Suprapubic skin (tissue), 4 donors: ENCODE measurements around the gene CD3E. TPM values are rescaled to one million over a fixed set of nuclear protein-coding genes. Genes with fewer than 3 reads are reported as not detected.

Experiments
- DNase-seq, 2 donors: peaks; one replicate each; pipeline ENCODE4 v3.0.0-alpha.2; 2019; ENCODE audit warnings: low spot score in 2 of 2
- H3K27ac ChIP-seq: fragments of 200-600 bp; sonication (generic); one replicate; pipeline ENCODE4 v1.5.1; 2019
- H3K27me3 ChIP-seq: fragments of 200-600 bp; sonication (generic); one replicate; pipeline ENCODE4 v1.5.1; 2019
- H3K36me3 ChIP-seq: fragments of 200-600 bp; sonication (generic); one replicate; pipeline ENCODE4 v1.5.1; 2019
- H3K4me1 ChIP-seq: fragments of 200-600 bp; sonication (generic); one replicate; pipeline ENCODE4 v1.5.1; 2019
- H3K4me3 ChIP-seq: fragments of 200-600 bp; sonication (generic); one replicate; pipeline ENCODE4 v1.5.1; 2019; ENCODE audit warnings: mild to moderate bottlenecking
- H3K9me3 ChIP-seq: fragments of 200-600 bp; sonication (generic); one replicate; pipeline ENCODE4 v1.5.1; 2019
- CTCF ChIP-seq, 2 donors: fragments of 200-600 bp in 1 of 2; fragments of 450-650 bp in 1 of 2; sonication (generic) in 1 of 2; IDR thresholded peaks; one replicate each; pipeline ENCODE4 v1.5.1; 2016 to 2019; ENCODE audit warnings: antibody characterized with exemption in 2 of 2, mild to moderate bottlenecking in 1 of 2, moderate library complexity in 1 of 2
- EP300 ChIP-seq: sonication (generic); formaldehyde crosslinking; IDR thresholded peaks from one replicate; pipeline ENCODE4 v1.6.1; 2017; ENCODE audit warnings: antibody characterized with exemption
- POLR2A ChIP-seq, 2 donors: fragments of 450-650 bp; IDR thresholded peaks; one replicate each; pipeline ENCODE4 v1.6.1; 2017; ENCODE audit warnings: antibody characterized with exemption in 2 of 2, mild to moderate bottlenecking in 2 of 2, moderate library complexity in 2 of 2
- POLR2AphosphoS5 ChIP-seq, 3 donors: sonication (generic); formaldehyde crosslinking; IDR thresholded peaks; one replicate each; pipeline ENCODE4 v1.6.1; 2017; ENCODE audit warnings: antibody characterized with exemption in 3 of 3
- WGBS: methylation state at CpG from one replicate; pipeline ENCODE4 v1.1.5; 2018; 5-methylcytosine and 5-hydroxymethylcytosine counted together
- total RNA-seq, 4 donors: library from RNA; depleted of rRNA; stranded (reverse); fragments of >200 nt; gene quantifications; one replicate each; pipeline ENCODE4 v1.1.0, GENCODE V29; 2016

CD3E gene
- total RNA-seq, 4 donors from 2014 or later = 0.55 to 3.3 (median 0.79) TPM; not detected in 1

GRCh38 chr11:118339281-118339961, 34.9 kb downstream of the CD3E start:
- TF ChIP-seq POLR2A (IDR thresholded peaks at IDR 0.05) = no peak
- no peak for TF ChIP-seq EP300
- TF ChIP-seq POLR2AphosphoS5 (IDR thresholded peaks at IDR 0.05) = no peak
- no peak for TF ChIP-seq CTCF (IDR thresholded peaks at IDR 0.05)
- DNase-seq = no peak
- peaks cover 8% of the 10 kb centered on the region for H3K27me3 ChIP-seq
- no peak overlapping the region for H3K4me3 ChIP-seq
- 79% methylated on average over 5 of the region's 5 CpGs for WGBS
- H3K4me1 ChIP-seq = no peaks in the 10 kb centered on the region
- H3K9me3 ChIP-seq = no peaks in the 10 kb centered on the region
- no peaks in the 10 kb centered on the region for H3K36me3 ChIP-seq
- no peak overlapping the region for H3K27ac ChIP-seq

- Histone ChIP-seq H3K36me3 (no peaks in the 10 kb centered on the region), H3K4me1 (no peaks in the 10 kb centered on the region), H3K27ac (no peak overlapping the region), H3K9me3 (no peaks in the 10 kb centered on the region), H3K27me3 (peaks cover 10% of the 10 kb centered on the region), H3K4me3 (no peak overlapping the region)
- DNase-seq = no peak
- WGBS = 83% methylated on average over 3 of the region's 3 CpGs
- TF ChIP-seq EP300 = no peak
- no peak for TF ChIP-seq POLR2AphosphoS5 (IDR thresholded peaks at IDR 0.05)
- TF ChIP-seq POLR2A (IDR thresholded peaks at IDR 0.05) = no peak
- TF ChIP-seq CTCF (IDR thresholded peaks at IDR 0.05) = no peak
These were observed 35.9 kb downstream of the CD3E start for GRCh38 chr11:118340449-118340848.

DNA sequence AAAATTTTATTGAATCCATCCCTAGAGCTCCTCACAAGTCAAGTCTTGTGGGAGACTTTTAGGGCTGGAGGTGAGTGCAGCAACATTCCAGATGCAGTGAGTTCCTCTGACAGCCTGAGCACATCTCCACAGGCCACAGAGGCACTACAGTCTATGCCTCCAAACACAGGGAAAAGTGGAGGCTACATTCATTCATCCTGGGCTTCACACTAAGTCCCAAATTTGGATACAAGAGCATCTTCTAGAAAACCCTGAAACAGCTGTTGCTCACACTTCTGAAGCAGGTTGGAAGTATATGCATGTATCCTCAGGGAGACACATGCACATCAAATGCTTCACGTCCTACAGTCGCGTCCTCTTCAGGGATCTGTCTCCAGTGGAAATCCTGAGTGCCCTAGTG, 36.7 kb downstream of the CD3E start:
- H3K36me3 ChIP-seq = no peaks in the 10 kb centered on the region
- no peaks in the 10 kb centered on the region for H3K4me1 ChIP-seq
- no peak for DNase-seq
- 100% methylated on average over 3 of the region's 3 CpGs for WGBS
- no peaks in the 10 kb centered on the region for H3K9me3 ChIP-seq
- H3K27me3 ChIP-seq = peaks cover 10% of the 10 kb centered on the region
- H3K27ac ChIP-seq = no peak overlapping the region
- TF ChIP-seq POLR2AphosphoS5 (IDR thresholded peaks at IDR 0.05) = no peak
- H3K4me3 ChIP-seq = no peak overlapping the region

- no peak overlapping the region for H3K4me3 ChIP-seq
- WGBS = 92% methylated on average over 3 of the region's 5 CpGs
- H3K36me3 ChIP-seq = no peaks in the 10 kb centered on the region
- TF ChIP-seq EP300 = no peak
- H3K9me3 ChIP-seq = no peaks in the 10 kb centered on the region
- no peaks in the 10 kb centered on the region for H3K4me1 ChIP-seq
- H3K27ac ChIP-seq = no peak overlapping the region
- DNase-seq = no peak
- peaks cover 7% of the 10 kb centered on the region for H3K27me3 ChIP-seq
These were observed 37.4 kb downstream of the CD3E start for GRCh38 chr11:118341815-118342489.

GRCh38 chr11:118342503-118343161, 38.1 kb downstream of the CD3E start, which contains the start of gene CD3D:
CD3D (minus strand) TSS chr11:118342705; CDS start chr11:118342607, 98 bp downstream.
- Histone ChIP-seq H3K36me3 (no peaks in the 10 kb centered on the region), H3K4me1 (no peaks in the 10 kb centered on the region), H3K9me3 (no peaks in the 10 kb centered on the region), H3K27ac (no peak within 1 kb of the TSS), H3K27me3 (peaks cover 7% of the 10 kb centered on the region), H3K4me3 (no peak within 1 kb of the TSS)
- DNase-seq = no peak
- WGBS = 82% methylated on average over 13 of the region's 13 CpGs
- no peak for TF ChIP-seq POLR2A (IDR thresholded peaks at IDR 0.05)
- TF ChIP-seq POLR2AphosphoS5 (IDR thresholded peaks at IDR 0.05) = no peak
- TF ChIP-seq EP300 = no peak
- no peak for TF ChIP-seq CTCF (IDR thresholded peaks at IDR 0.05)

DNA sequence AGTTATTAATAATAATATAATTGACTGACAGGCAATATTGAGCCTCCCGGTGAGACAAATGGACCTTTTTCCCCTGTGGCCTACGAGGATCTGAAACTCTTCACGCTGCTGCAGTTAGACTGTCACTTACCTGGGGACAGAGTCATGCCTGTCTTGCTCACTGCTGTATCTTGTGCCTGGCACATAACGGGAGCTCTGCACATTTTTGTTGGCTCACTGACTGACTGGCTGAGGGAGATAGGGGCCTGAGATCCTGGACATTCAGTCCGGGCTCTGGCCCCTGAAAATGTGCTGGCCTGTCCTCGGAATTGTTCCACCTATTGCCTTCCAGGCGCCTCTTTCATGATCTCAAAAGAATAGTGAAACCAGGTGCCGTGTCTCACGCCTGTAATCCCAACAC, 38.7 kb downstream of the CD3E start:
- no peak overlapping the region for H3K27ac ChIP-seq
- H3K36me3 ChIP-seq = no peaks in the 10 kb centered on the region

More for the DNA sequence above, 38.7 kb downstream of the CD3E start:
- 73% methylated on average over 9 of the region's 9 CpGs for WGBS
- DNase-seq = no peak
- Histone ChIP-seq H3K9me3 (no peaks in the 10 kb centered on the region), H3K4me3 (no peak overlapping the region), H3K4me1 (no peaks in the 10 kb centered on the region), H3K27me3 (peaks cover 9% of the 10 kb centered on the region)
- no peak for TF ChIP-seq EP300
- no peak for TF ChIP-seq POLR2A (IDR thresholded peaks at IDR 0.05)
- no peak for TF ChIP-seq POLR2AphosphoS5 (IDR thresholded peaks at IDR 0.05)
- TF ChIP-seq CTCF (IDR thresholded peaks at IDR 0.05) = no peak
